Retinal pigment epithelial cell (primary cell): Measurements from ENCODE around the gene TLE6.
A peak's percentile ranks its signal among the peaks of the same experiment; 100 is the strongest.

ENCODE experiments used
- DNase-seq: peaks from one replicate; pipeline ENCODE4 v3.0.0-alpha.2; 2010; ENCODE audit warnings: low read depth
- H3K4me3 ChIP-seq: 2 replicates; pipeline ENCODE4 v1.5.1; 2011; ENCODE audit warnings: mild to moderate bottlenecking, low read length, control low read depth, moderate library complexity
- CTCF ChIP-seq: conservative IDR thresholded peaks from 2 replicates; pipeline ENCODE4 v1.5.1; 2011; ENCODE audit warnings: low read depth, low read length, control low read depth, inconsistent platforms

TLE6 gene

GRCh38 chr19:2974342-2975041 lies 2.9 kb upstream of the TLE6 start:
- no peak overlapping the region for H3K4me3 ChIP-seq
- no peak for TF ChIP-seq CTCF
- DNase-seq, result no peak

DNA sequence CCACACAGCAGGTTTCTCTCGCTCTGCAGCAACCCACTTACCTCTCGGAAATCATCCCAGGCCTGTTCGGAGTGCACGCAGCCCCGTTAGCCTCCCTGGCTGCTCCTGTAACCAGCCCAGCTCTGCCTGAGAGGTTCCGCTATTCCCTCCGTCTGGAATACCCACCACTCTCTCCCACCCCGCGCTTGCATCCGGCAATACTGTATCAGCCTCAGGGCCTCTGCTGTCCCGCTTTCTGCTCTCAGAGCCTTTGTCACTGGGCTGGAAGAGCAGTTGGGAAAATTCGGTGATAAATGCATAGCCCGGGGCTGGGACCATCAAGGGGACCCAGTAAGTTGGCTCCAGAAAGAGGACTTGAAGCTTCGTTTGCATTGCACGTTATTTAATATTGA lies 759 bp upstream of the TLE6 start:
- TF ChIP-seq CTCF, result no peak
- no peak for DNase-seq
- peak overlapping the region; percentile 46 for H3K4me3 ChIP-seq

DNA sequence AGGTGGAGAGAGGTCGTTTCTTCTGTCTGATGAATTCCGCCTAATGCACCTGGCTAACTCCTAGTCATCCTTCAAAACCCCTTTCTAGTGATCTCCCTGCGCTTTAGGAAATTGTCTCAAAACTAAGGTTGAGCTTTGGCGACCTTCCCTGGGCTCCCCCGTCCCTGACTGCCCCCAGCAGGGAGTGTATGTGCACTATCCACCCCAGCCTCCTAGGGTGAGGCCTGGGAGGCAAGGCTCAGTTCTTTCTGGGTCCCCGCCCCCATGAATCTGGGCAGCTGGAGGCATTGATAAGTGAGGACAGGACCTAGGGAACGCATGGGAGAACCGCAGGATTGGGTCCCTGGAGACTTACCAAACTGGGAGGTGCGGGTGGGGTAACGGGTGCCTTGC lies 378 bp downstream of the TLE6 start:
- DNase-seq, result no peak
- TF ChIP-seq CTCF, result no peak
- no peak overlapping the region for H3K4me3 ChIP-seq

GRCh38 chr19:2978166-2978767 lies 903 bp downstream of the TLE6 start:
- DNase-seq, result no peak
- no peak overlapping the region for H3K4me3 ChIP-seq
- no peak for TF ChIP-seq CTCF

GRCh38 chr19:2978772-2979171 lies 1.4 kb downstream of the TLE6 start:
- DNase-seq, result no peak
- no peak overlapping the region for H3K4me3 ChIP-seq
- no peak for TF ChIP-seq CTCF

GRCh38 chr19:2981898-2982297 lies 4.5 kb downstream of the TLE6 start:
- no peak for TF ChIP-seq CTCF
- DNase-seq, result no peak
- H3K4me3 ChIP-seq, result no peak overlapping the region

GRCh38 chr19:2982561-2982960 lies 5.2 kb downstream of the TLE6 start:
- no peak for DNase-seq
- no peak for TF ChIP-seq CTCF
- no peak overlapping the region for H3K4me3 ChIP-seq
